ENCODE data around the gene CENPA. TPM values are rescaled to one million over a fixed set of nuclear protein-coding genes. Genes with fewer than 3 reads are reported as not detected.

CENPA gene
- polyA plus RNA-seq, 1 of the 3 experiments (the other 2 are of a cell fraction), result 19.5 TPM

GRCh38 chr2:26822877-26823276, 37.0 kb downstream of the CENPA start (continued):
- TF ChIP-seq REST (IDR thresholded peaks at IDR 0.05; ENCODE audit: low read depth, low read length) (no peak), CHD2 (IDR thresholded peaks at IDR 0.05; ENCODE audit: low read length, partially characterized antibody) (no peak), MAX (IDR thresholded peaks at IDR 0.05; ENCODE audit: low read depth) (no peak), GATA2 (CRISPR knock-in tag; IDR thresholded peaks at IDR 0.05) (no peak), GABPA (IDR thresholded peaks at IDR 0.05; ENCODE audit: low read depth) (no peak), JUND (IDR thresholded peaks at IDR 0.05) (no peak)

GRCh38 chr2:26838121-26838906, 52.5 kb downstream of the CENPA start:
- H3K27me3 ChIP-seq (ENCODE audit: insufficient read depth), result peaks cover 34% of the 10 kb centered on the region; the same call in 1 of the 2 replicates
- no peaks in the 10 kb centered on the region for H3F3A ChIP-seq (replicated peaks; ENCODE audit: insufficient read depth)
- no peaks in the 10 kb centered on the region for H3K9me3 ChIP-seq
- TF ChIP-seq REST (IDR thresholded peaks at IDR 0.05; ENCODE audit: low read depth, low read length) (peak; percentile 93), ELF1 (IDR thresholded peaks at IDR 0.05) (no peak), CTCF (IDR thresholded peaks at IDR 0.05) (peak; percentile 25; the same call in 1 of the 2 replicates)
- no peak for DNase-seq
- H3K9ac ChIP-seq, result no peak overlapping the region
- ChIA-PET POLR2A (no interaction called here), CTCF (interaction anchor here (1.0 to 19.4 kb wide), 3 partner anchors 8 to 118 kb away, joined by 3 to 677 read pairs (median 388); no protein-coding TSS in a partner anchor)
- no peaks in the 10 kb centered on the region for H3K9me2 ChIP-seq
- H3K4me1 ChIP-seq (ENCODE audit: control insufficient read depth in 1 of 2, insufficient read depth in 2 of 2, low read depth in 1 of 2, low read length in 1 of 2), result no peaks in the 10 kb centered on the region
- H2AFZ ChIP-seq (ENCODE audit: low read depth), result no peak overlapping the region
- no peak overlapping the region for H3K4me2 ChIP-seq
- no peak overlapping the region for H3K4me3 ChIP-seq (ENCODE audit: low read depth in 2 of 2, low read length in 1 of 2)
- no peaks in the 10 kb centered on the region for H4K20me1 ChIP-seq (ENCODE audit: insufficient read depth)
- no peak overlapping the region for H3K27ac ChIP-seq (ENCODE audit: low read depth in 2 of 2, low read length in 1 of 2)
- no peaks in the 10 kb centered on the region for H3K79me2 ChIP-seq (ENCODE audit: insufficient read depth)
- no peaks in the 10 kb centered on the region for H3K36me3 ChIP-seq (replicated peaks in 1 of 2; ENCODE audit: control insufficient read depth in 1 of 2, insufficient read depth in 2 of 2, low read length in 1 of 2)
- WGBS (ENCODE audit: low lambda C conversion rate), result 64% methylated on average over 6 of the region's 6 CpGs

Measured in SK-N-SH (cell line).